22Rv1 (cell line): ENCODE results near the gene DLEC1.

Source experiments
- CTCF ChIP-seq: fragments of 450-650 bp; IDR thresholded peaks from 2 replicates; pipeline ENCODE4 v1.5.1; 2017; ENCODE audit warnings: mild to moderate bottlenecking
- ZFX ChIP-seq: fragments of 450-650 bp; IDR thresholded peaks from 2 replicates; pipeline ENCODE4 v1.6.1; 2017; ENCODE audit warnings: antibody characterized with exemption, borderline replicate concordance

- TF ChIP-seq CTCF (no peak), ZFX (no peak)
Measured at GRCh38 chr3:38151667-38152265, 112.8 kb downstream of the DLEC1 start.
